ENCODE data around the gene CLPX.
A peak's percentile ranks its signal among the peaks of the same experiment; 100 is the strongest.

The CLPX gene

DNA sequence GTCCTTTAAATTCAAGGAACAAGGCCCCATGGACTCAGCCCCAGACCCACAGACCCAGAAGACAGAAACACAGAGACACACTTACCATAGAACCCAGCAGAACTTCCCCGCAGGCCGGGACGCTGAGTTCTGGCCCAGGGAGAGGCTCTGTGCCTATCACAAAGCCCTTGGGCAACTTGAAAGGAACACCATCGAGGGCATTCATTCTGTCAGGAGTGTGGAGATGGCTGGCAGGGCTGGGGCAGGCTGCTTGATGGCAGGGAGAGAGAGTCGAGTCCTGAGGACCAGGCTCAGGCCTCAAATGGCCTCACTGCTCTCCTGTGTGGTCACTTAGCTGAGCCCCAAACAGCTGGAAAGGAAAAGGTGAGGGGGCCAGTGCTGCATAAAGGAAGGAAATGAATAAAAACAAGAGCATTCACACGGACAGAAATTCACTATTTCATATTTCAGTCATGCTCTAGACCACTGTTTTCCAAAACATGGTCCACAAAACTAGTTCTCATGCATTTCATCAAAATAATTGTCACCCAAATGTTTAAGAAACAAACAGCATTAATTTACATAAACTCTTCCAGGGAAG is 79.0 kb downstream of the CLPX start:
- DNase-seq: no peak
- Histone ChIP-seq H3K4me2 (ENCODE audit: low read length, poor library complexity, severe bottlenecking) (no peak overlapping the region), H3K36me3 (ENCODE audit: control insufficient read depth in 1 of 2, insufficient read depth in 2 of 2, low read depth in 1 of 2, low read length in 2 of 2) (peaks cover 26 to 42% of the 10 kb centered on the region in 2 experiments), H2BK12ac (ENCODE audit: low read length in 2 of 2) (no peak overlapping the region), H3K14ac (ENCODE audit: low read length in 2 of 2) (no peak overlapping the region), H2AFZ (ENCODE audit: low read depth, low read length) (no peak overlapping the region), H2BK120ac (ENCODE audit: low read depth, low read length) (no peak overlapping the region), H2BK15ac (ENCODE audit: low read depth, poor library complexity, severe bottlenecking) (no peak overlapping the region), H3K79me1 (replicated peaks; ENCODE audit: low read length, poor library complexity, severe bottlenecking) (peaks cover 1% of the 10 kb centered on the region), H2AK5ac (ENCODE audit: low read length, severe bottlenecking) (no peak overlapping the region), H3K4me1 (ENCODE audit: control insufficient read depth, insufficient read depth, low read depth, low read length) (peaks cover 8% of the 10 kb centered on the region), H3K18ac (ENCODE audit: low read depth in 1 of 2, low read length in 2 of 2) (no peak overlapping the region), H3K9ac (ENCODE audit: low read length) (no peak overlapping the region), H3K27ac (ENCODE audit: low read length, poor library complexity, severe bottlenecking) (no peak overlapping the region), H3K4me3 (ENCODE audit: insufficient read depth in 1 of 2, low read depth in 1 of 2, low read length in 2 of 2) (no peak overlapping the region), H4K8ac (ENCODE audit: low read length) (no peak overlapping the region), H2BK5ac (ENCODE audit: low read depth, low read length, poor library complexity, severe bottlenecking) (no peak overlapping the region), H3K9me3 (ENCODE audit: control insufficient read depth, low read length) (no peaks in the 10 kb centered on the region), H3K23ac (ENCODE audit: low read length in 2 of 2) (no peak overlapping the region), H4K91ac (ENCODE audit: low read length) (no peak overlapping the region), H3K27me3 (ENCODE audit: control insufficient read depth in 1 of 2, insufficient read depth in 1 of 2, low read length in 2 of 2) (no peaks in the 10 kb centered on the region), H3K4ac (ENCODE audit: low read depth in 1 of 2, low read length in 2 of 2) (no peak overlapping the region)
- WGBS: 94% methylated on average over 6 of the region's 6 CpGs

DNA sequence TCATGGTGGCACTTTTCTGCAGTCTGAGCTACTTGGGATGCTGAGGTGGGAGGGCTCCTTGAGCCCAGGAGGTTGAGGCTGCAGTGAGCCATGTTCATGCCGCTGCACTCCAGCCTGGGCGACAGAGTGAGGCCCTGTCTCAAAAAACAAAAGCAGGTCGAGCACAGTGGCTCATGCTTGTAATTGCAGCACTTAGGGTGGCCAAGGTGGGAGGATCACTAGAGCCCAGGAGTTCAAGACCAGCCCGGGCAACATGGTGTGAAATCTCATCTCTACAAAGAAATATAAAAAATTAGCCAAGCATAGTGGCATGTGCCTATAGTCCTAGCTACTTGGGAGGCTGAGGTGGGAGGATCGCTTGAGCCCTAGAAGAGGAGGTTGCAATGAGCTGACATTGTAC is 80.1 kb downstream of the CLPX start:
- H2BK12ac ChIP-seq (ENCODE audit: low read length in 2 of 2): no peak overlapping the region
- 95% methylated on average over 2 of the region's 5 CpGs for WGBS
- H3K9ac ChIP-seq (ENCODE audit: low read length): no peak overlapping the region
- peaks cover 6% of the 10 kb centered on the region for H3K4me1 ChIP-seq (ENCODE audit: control insufficient read depth, insufficient read depth, low read depth, low read length)
- no peak overlapping the region for H2AK5ac ChIP-seq (ENCODE audit: low read length, severe bottlenecking)
- H3K36me3 ChIP-seq (ENCODE audit: control insufficient read depth in 1 of 2, insufficient read depth in 2 of 2, low read depth in 1 of 2, low read length in 2 of 2): peaks cover 35 to 51% of the 10 kb centered on the region in 2 experiments
- no peak overlapping the region for H2BK120ac ChIP-seq (ENCODE audit: low read depth, low read length)
- no peak overlapping the region for H3K4me2 ChIP-seq (ENCODE audit: low read length, poor library complexity, severe bottlenecking)
- no peaks in the 10 kb centered on the region for H3K27me3 ChIP-seq (ENCODE audit: control insufficient read depth in 1 of 2, insufficient read depth in 1 of 2, low read length in 2 of 2)
- no peak for DNase-seq
- no peak overlapping the region for H3K4ac ChIP-seq (ENCODE audit: low read depth in 1 of 2, low read length in 2 of 2)
- no peak overlapping the region for H3K4me3 ChIP-seq (ENCODE audit: insufficient read depth in 1 of 2, low read depth in 1 of 2, low read length in 2 of 2)
- H3K9me3 ChIP-seq (ENCODE audit: control insufficient read depth, low read length): no peaks in the 10 kb centered on the region
- H3K23ac ChIP-seq (ENCODE audit: low read length in 2 of 2): no peak overlapping the region
- no peak overlapping the region for H2BK5ac ChIP-seq (ENCODE audit: low read depth, low read length, poor library complexity, severe bottlenecking)
- peaks cover 1% of the 10 kb centered on the region for H3K79me1 ChIP-seq (replicated peaks; ENCODE audit: low read length, poor library complexity, severe bottlenecking)
- H2BK15ac ChIP-seq (ENCODE audit: low read depth, poor library complexity, severe bottlenecking): no peak overlapping the region
- H2AFZ ChIP-seq (ENCODE audit: low read depth, low read length): no peak overlapping the region
- no peak overlapping the region for H3K14ac ChIP-seq (ENCODE audit: low read length in 2 of 2)
- H3K27ac ChIP-seq (ENCODE audit: low read length, poor library complexity, severe bottlenecking): no peak overlapping the region
- no peak overlapping the region for H4K8ac ChIP-seq (ENCODE audit: low read length)
- H4K91ac ChIP-seq (ENCODE audit: low read length): no peak overlapping the region
- H3K18ac ChIP-seq (ENCODE audit: low read depth in 1 of 2, low read length in 2 of 2): no peak overlapping the region

- no peak overlapping the region for H4K8ac ChIP-seq (ENCODE audit: low read length)
Observed at GRCh38 chr15:65102912-65103311, 82.2 kb downstream of the CLPX start.

DNA sequence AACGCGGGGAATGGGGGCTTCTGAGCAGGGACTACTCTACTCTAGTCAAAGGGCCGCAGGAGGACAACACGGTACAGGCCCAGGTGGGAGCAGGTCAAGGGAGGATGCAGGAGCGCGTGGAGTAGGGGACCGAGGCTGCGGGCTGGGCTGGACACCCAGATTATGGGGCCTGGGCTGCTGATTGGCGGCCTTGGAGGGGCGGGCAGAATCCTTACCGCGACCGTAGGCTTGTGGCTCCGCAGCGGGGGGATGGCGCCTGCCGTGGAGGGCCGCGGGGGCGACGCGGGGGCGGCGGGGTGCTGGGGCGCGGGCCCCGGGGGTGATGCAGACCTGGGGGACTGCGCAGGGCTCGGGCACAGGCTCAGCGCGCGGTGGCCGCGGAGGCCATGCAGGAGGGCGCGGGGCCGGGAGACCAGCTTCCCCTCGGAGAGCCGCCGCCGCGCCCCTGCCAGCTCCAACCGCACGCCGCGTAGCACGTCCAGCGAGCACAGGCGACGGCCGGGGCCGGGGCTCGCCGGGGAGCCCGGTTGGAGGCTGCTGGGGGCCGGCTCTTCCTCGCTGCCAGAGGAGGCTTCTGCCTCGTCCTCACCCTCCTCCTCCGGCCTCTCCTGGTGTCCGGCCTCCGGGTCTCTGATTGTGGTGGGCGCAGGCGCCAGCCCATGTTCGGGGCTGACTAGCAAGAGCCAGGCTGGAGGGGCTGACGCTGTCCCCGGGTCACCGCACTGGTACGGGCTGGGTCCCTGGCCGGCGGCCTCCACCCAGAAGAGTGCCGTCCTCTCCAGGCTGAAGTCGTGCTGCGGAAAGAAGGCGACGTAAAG is 83.0 kb downstream of the CLPX start:
- no peak overlapping the region for H2BK5ac ChIP-seq (ENCODE audit: low read depth, low read length, poor library complexity, severe bottlenecking)

More at GRCh38 chr15:65102912-65103311, 82.2 kb downstream of the CLPX start:
- no peak for DNase-seq
- Histone ChIP-seq H3K18ac (ENCODE audit: low read depth in 1 of 2, low read length in 2 of 2) (no peak overlapping the region), H3K4me1 (ENCODE audit: control insufficient read depth, insufficient read depth, low read depth, low read length) (peaks cover 6% of the 10 kb centered on the region), H2BK5ac (ENCODE audit: low read depth, low read length, poor library complexity, severe bottlenecking) (no peak overlapping the region), H3K14ac (ENCODE audit: low read length in 2 of 2) (no peak overlapping the region), H3K27me3 (ENCODE audit: control insufficient read depth in 1 of 2, insufficient read depth in 1 of 2, low read length in 2 of 2) (no peaks in the 10 kb centered on the region), H2BK120ac (ENCODE audit: low read depth, low read length) (no peak overlapping the region), H3K27ac (ENCODE audit: low read length, poor library complexity, severe bottlenecking) (no peak overlapping the region), H3K4me2 (ENCODE audit: low read length, poor library complexity, severe bottlenecking) (no peak overlapping the region), H3K4me3 (ENCODE audit: insufficient read depth in 1 of 2, low read depth in 1 of 2, low read length in 2 of 2) (no peak overlapping the region), H3K4ac (ENCODE audit: low read depth in 1 of 2, low read length in 2 of 2) (no peak overlapping the region), H2BK15ac (ENCODE audit: low read depth, poor library complexity, severe bottlenecking) (no peak overlapping the region), H3K23ac (ENCODE audit: low read length in 2 of 2) (no peak overlapping the region), H2BK12ac (ENCODE audit: low read length in 2 of 2) (no peak overlapping the region), H2AK5ac (ENCODE audit: low read length, severe bottlenecking) (no peak overlapping the region), H3K9me3 (ENCODE audit: control insufficient read depth, low read length) (no peaks in the 10 kb centered on the region), H3K36me3 (ENCODE audit: control insufficient read depth in 1 of 2, insufficient read depth in 2 of 2, low read depth in 1 of 2, low read length in 2 of 2) (peaks cover 47 to 72% of the 10 kb centered on the region in 2 experiments), H4K91ac (ENCODE audit: low read length) (no peak overlapping the region), H3K9ac (ENCODE audit: low read length) (no peak overlapping the region), H2AFZ (ENCODE audit: low read depth, low read length) (no peak overlapping the region), H3K79me1 (replicated peaks; ENCODE audit: low read length, poor library complexity, severe bottlenecking) (no peaks in the 10 kb centered on the region)
- WGBS: 96% methylated on average over 3 of the region's 3 CpGs

More for the DNA sequence above, 83.0 kb downstream of the CLPX start:
- Histone ChIP-seq H3K14ac (ENCODE audit: low read length in 2 of 2) (no peak overlapping the region), H3K79me1 (replicated peaks; ENCODE audit: low read length, poor library complexity, severe bottlenecking) (no peaks in the 10 kb centered on the region), H3K27ac (ENCODE audit: low read length, poor library complexity, severe bottlenecking) (no peak overlapping the region), H2BK120ac (ENCODE audit: low read depth, low read length) (peak overlapping the region; percentile 4), H3K4me1 (ENCODE audit: control insufficient read depth, insufficient read depth, low read depth, low read length) (peaks cover 9% of the 10 kb centered on the region), H3K4ac (ENCODE audit: low read depth in 1 of 2, low read length in 2 of 2) (no peak overlapping the region), H3K27me3 (ENCODE audit: control insufficient read depth in 1 of 2, insufficient read depth in 1 of 2, low read length in 2 of 2) (no peaks in the 10 kb centered on the region), H4K8ac (ENCODE audit: low read length) (peak overlapping the region; percentile 80), H3K18ac (ENCODE audit: low read depth in 1 of 2, low read length in 2 of 2) (peak overlapping the region in 1 of 2 experiments; percentile 13), H2AK5ac (ENCODE audit: low read length, severe bottlenecking) (no peak overlapping the region), H4K91ac (ENCODE audit: low read length) (no peak overlapping the region), H3K9me3 (ENCODE audit: control insufficient read depth, low read length) (no peaks in the 10 kb centered on the region), H2BK15ac (ENCODE audit: low read depth, poor library complexity, severe bottlenecking) (no peak overlapping the region), H3K9ac (ENCODE audit: low read length) (no peak overlapping the region), H3K4me3 (ENCODE audit: insufficient read depth in 1 of 2, low read depth in 1 of 2, low read length in 2 of 2) (no peak overlapping the region), H3K4me2 (ENCODE audit: low read length, poor library complexity, severe bottlenecking) (peak overlapping the region; percentile 42), H3K36me3 (ENCODE audit: control insufficient read depth in 1 of 2, insufficient read depth in 2 of 2, low read depth in 1 of 2, low read length in 2 of 2) (peaks cover 52 to 78% of the 10 kb centered on the region in 2 experiments), H2AFZ (ENCODE audit: low read depth, low read length) (no peak overlapping the region), H3K23ac (ENCODE audit: low read length in 2 of 2) (no peak overlapping the region), H2BK12ac (ENCODE audit: low read length in 2 of 2) (no peak overlapping the region)
- WGBS: 41% methylated on average over 64 of the region's 75 CpGs
- DNase-seq: no peak

All from mesenchymal stem cell (in vitro differentiated cells and primary cell).